ENCODE data around the gene ZNF483.
A peak's percentile ranks its signal among the peaks of the same experiment; 100 is the strongest.
"Not testable (repeated sequence)": the region's sequence is repeated elsewhere in the genome, so short reads cannot be mapped to it uniquely, and the experiment has no call there.

ZNF483 gene

GRCh38 chr9:111615928-111616327 lies 90.9 kb downstream of the ZNF483 start:
- DNase-seq, result no peak

GRCh38 chr9:111617349-111617748 lies 92.4 kb downstream of the ZNF483 start:
- not testable (repeated sequence) for DNase-seq

- DNase-seq, result peak; percentile 62
Observed at GRCh38 chr9:111621895-111622480, 97.0 kb downstream of the ZNF483 start.

GRCh38 chr9:111622626-111623025 lies 97.6 kb downstream of the ZNF483 start:
- DNase-seq, result no peak

All from NCI-H69 (cell line).